Uterus (tissue), 4 donors: ENCODE results near the gene IFITM10. TPM values are rescaled to one million over a fixed set of nuclear protein-coding genes. Genes with fewer than 3 reads are reported as not detected.

Source experiments
- DNase-seq, 2 donors: peaks; one replicate each; pipeline ENCODE4 v3.0.0-alpha.2; 2019 to 2020
- H3K27ac ChIP-seq, 2 donors: fragments of 200-600 bp; sonication (generic); 1 replicate in 1 of 2; 2 replicates in 1 of 2; pipeline ENCODE4 v1.5.1; 2016 to 2018
- H3K27me3 ChIP-seq, 2 donors: fragments of 200-600 bp; sonication (generic); one replicate each; pipeline ENCODE4 v1.5.1; 2018 to 2019; ENCODE audit warnings: control low read depth in 1 of 2
- H3K36me3 ChIP-seq, 2 donors: fragments of 200-600 bp; sonication (generic); one replicate each; pipeline ENCODE4 v1.5.1; 2019; ENCODE audit warnings: control low read depth in 1 of 2
- H3K4me1 ChIP-seq, 2 donors: fragments of 200-600 bp; sonication (generic); one replicate each; pipeline ENCODE4 v1.5.1; 2018 to 2019; ENCODE audit warnings: control low read depth in 1 of 2
- H3K4me3 ChIP-seq, 2 donors: fragments of 200-600 bp; sonication (generic); 1 replicate in 1 of 2; 2 replicates in 1 of 2; pipeline ENCODE4 v1.5.1; 2018 to 2019; ENCODE audit warnings: mild to moderate bottlenecking in 1 of 2
- H3K9me3 ChIP-seq, 2 donors: fragments of 200-600 bp; sonication (generic); one replicate each; pipeline ENCODE4 v1.5.1; 2019; ENCODE audit warnings: control low read depth in 1 of 2
- POLR2A ChIP-seq, 2 donors: fragments of 450-650 bp; IDR thresholded peaks; one replicate each; pipeline ENCODE4 v1.6.1; 2016; ENCODE audit warnings: antibody characterized with exemption in 2 of 2, mild to moderate bottlenecking in 1 of 2, moderate library complexity in 1 of 2
- intact Hi-C: fragments of 100-400 bp; cut with DNase I; formaldehyde crosslinking; loops from one replicate; pipeline ENCODE4 v1.15.1; 2023; ENCODE audit warnings: low total_unique reads
- total RNA-seq, 4 donors: library from RNA; depleted of rRNA in 3 of 4; stranded (reverse); fragments of >200 nt in 3 of 4; gene quantifications; one replicate each; pipeline versions ENCODE4 v1.1.0 to v1.2.4, GENCODE V29; 2014 to 2023
- TF ChIP-seq, protein P1 (sequence below), 4 experiments: fragments of 200-600 bp in 2 of 4; fragments of 450-650 bp in 2 of 4; sonication (generic) in 2 of 4; IDR thresholded peaks; one replicate each; pipeline ENCODE4 v1.5.1; 2016 to 2019; ENCODE audit warnings: antibody characterized with exemption in 4 of 4, mild to moderate bottlenecking in 2 of 4, moderate library complexity in 1 of 4
- donor health status: DM: yes; HTN: yes; CAD: no.

The IFITM10 gene
- total RNA-seq, 4 donors from 2014 or later: 0.85 TPM; not detected in 3

DNA sequence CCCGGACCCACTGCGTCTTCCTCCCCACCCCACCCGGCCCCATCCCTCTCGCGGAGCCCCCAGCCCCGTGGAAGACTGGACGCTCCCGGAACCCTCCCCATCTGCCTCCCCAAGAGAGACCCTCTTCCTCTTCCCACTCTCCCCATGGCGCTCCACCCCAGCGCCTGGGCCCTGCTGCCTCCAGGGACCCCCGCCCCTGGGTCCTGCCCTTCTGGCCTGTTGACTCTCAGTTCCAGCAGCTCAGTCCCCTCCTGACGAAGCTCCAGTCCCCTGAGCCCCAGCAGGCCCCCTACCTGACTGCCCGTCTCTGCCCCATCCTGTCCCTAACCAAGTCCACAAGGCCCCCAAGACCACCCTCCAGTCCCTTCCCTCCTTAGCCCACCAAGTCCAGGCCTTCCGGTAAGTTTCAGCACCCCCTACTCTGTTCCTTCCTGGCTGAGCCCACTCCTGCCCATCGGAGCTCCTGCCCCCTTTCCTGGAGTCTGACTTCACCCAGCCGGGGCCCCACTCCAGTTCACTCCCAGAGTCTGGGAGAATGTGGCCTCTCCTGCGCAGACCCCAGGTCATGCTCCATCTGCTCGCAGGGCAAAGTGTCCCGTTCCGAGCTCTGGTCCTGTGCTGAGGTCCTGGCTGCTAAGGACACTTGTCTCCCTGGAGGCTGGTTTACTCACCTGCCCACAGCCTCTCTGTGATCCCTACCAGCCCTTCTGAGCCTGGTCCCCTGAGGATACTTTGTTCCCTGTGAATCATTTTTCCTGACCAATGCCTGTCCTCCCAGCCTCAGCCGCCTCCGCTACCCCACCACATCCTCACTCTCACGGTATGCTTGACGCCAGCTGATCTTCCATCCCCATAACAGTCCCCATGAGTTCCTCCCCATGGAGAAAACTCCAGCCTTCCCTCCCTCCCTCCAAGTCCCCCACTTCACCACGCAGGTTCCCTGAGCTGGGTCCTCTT, 722 bp downstream of the IFITM10 start:
- intact Hi-C loops: no loop called here
- Histone ChIP-seq H3K9me3 (no peaks in the 10 kb centered on the region), H3K27me3 (peaks cover 0 to 3% of the 10 kb centered on the region in 2 donors), H3K36me3 (no peaks in the 10 kb centered on the region), H3K4me1 (peaks cover 0 to 10% of the 10 kb centered on the region in 2 donors), H3K4me3 (no peak overlapping the region), H3K27ac (no peak overlapping the region)
- TF ChIP-seq, protein P1, sequence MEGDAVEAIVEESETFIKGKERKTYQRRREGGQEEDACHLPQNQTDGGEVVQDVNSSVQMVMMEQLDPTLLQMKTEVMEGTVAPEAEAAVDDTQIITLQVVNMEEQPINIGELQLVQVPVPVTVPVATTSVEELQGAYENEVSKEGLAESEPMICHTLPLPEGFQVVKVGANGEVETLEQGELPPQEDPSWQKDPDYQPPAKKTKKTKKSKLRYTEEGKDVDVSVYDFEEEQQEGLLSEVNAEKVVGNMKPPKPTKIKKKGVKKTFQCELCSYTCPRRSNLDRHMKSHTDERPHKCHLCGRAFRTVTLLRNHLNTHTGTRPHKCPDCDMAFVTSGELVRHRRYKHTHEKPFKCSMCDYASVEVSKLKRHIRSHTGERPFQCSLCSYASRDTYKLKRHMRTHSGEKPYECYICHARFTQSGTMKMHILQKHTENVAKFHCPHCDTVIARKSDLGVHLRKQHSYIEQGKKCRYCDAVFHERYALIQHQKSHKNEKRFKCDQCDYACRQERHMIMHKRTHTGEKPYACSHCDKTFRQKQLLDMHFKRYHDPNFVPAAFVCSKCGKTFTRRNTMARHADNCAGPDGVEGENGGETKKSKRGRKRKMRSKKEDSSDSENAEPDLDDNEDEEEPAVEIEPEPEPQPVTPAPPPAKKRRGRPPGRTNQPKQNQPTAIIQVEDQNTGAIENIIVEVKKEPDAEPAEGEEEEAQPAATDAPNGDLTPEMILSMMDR (IDR thresholded peaks at IDR 0.05): no peak
- no peak for DNase-seq

- H3K4me3 ChIP-seq: no peak overlapping the region
- H3K9me3 ChIP-seq: no peaks in the 10 kb centered on the region
- intact Hi-C loops: no loop called here
- H3K36me3 ChIP-seq: no peaks in the 10 kb centered on the region
- H3K27ac ChIP-seq: no peak overlapping the region
- H3K4me1 ChIP-seq: peaks cover 0 to 10% of the 10 kb centered on the region in 2 donors
- peaks cover 0 to 3% of the 10 kb centered on the region in 2 donors for H3K27me3 ChIP-seq
- DNase-seq: no peak
- TF ChIP-seq, protein P1 (IDR thresholded peaks at IDR 0.05): no peak
- no peak for TF ChIP-seq POLR2A (IDR thresholded peaks at IDR 0.05)
Observed at GRCh38 chr11:1748636-1749394, 1.6 kb downstream of the IFITM10 start.

DNA sequence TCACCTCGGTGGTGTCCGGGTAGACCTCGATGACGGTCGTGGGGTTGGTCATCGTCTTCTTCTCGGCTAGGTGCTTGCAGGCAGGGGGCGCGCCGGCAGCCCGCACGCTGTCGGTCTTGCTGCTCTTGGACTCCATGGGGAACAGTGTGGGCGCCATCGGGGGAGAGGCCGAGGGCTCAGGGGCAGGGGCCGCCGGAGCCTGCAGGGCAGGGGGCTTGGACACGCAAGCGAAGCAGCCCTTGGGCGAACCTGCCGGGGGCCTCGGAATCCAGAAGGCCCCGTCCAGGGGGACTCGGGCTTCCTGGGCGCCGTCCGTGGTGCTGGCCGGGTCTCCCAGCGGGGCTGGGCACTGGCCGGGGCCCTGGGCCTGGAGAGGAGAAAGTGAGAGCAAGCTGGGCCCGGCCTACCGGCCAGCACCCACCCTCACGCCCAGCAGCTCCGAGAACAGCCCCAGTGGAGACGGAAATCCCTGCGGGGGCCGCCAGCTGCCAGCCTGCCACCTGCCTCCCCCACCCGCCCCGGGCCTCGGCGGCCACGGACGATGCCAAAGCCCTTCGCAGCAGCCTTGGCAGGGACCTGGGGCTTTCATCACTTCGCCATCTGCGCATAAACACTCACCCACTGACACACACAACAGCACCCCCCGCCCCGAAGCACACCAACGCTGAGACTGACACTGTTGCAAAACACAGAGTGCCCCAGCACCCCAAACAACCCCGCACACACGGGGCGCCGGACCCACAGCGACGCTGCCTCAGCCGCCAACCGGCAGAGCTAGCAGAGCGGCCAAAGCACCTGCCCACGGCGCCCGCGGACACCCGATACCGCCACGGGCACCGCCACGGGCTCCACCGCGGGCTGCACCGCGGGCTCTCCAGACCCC, 2.4 kb downstream of the IFITM10 start:
- no peak for DNase-seq
- Histone ChIP-seq H3K4me3 (no peak overlapping the region), H3K4me1 (peaks cover 0 to 10% of the 10 kb centered on the region in 2 donors), H3K9me3 (no peaks in the 10 kb centered on the region), H3K27me3 (peaks cover 0 to 3% of the 10 kb centered on the region in 2 donors), H3K27ac (no peak overlapping the region), H3K36me3 (no peaks in the 10 kb centered on the region)
- intact Hi-C loops: no loop called here
- TF ChIP-seq, protein P1 (IDR thresholded peaks at IDR 0.05): no peak
- no peak for TF ChIP-seq POLR2A (IDR thresholded peaks at IDR 0.05)

DNA sequence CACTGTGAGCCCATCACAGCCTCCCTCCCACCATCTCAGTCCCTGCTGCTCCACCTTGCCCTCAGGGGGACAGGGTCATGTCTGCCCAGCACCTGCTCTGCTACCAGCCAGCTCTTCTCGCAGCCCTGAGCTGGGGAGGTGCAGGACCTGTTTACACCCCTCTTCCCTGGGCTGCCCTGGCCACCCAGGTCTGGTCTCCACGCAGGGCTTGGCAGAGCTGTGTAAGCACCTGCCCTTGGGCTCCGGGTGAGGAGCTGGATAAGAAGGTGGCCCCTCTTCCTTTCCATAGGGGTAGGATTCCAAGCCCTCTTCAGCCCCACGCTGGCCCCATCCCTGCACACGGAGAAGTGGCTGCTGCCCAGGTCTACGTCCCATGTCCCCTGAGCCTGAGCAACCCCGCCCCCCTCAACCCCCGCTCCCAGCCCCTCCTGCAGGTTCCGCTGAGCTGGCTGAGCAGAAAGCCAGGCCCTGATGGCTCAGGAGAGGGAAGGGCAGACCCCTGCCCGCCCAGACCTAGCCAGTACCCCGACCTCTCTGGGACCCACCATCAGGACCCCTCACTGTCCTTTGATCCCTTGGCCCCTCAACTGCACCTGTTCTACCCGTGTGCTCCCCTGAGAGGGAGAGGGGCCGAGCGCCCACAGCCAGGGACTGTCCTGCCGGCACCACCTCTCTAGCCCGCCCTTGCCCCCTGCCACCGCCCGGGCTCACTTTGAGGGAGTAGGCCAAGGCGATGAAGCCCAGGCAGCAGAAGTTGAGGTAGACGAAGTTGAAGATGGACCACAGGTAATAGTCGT, 3.2 kb downstream of the IFITM10 start:
- Histone ChIP-seq H3K36me3 (no peaks in the 10 kb centered on the region), H3K4me1 (peaks cover 0 to 10% of the 10 kb centered on the region in 2 donors), H3K27ac (no peak overlapping the region), H3K27me3 (peaks cover 0 to 3% of the 10 kb centered on the region in 2 donors), H3K4me3 (no peak overlapping the region), H3K9me3 (no peaks in the 10 kb centered on the region)
- intact Hi-C loops: no loop called here
- DNase-seq: no peak
- TF ChIP-seq, protein P1 (IDR thresholded peaks at IDR 0.05): no peak
- TF ChIP-seq POLR2A (IDR thresholded peaks at IDR 0.05): no peak
